ENCODE results near the gene ADCY5. TPM values are rescaled to one million over a fixed set of nuclear protein-coding genes. Genes with fewer than 3 reads are reported as not detected.

Gene ADCY5
- total and polyA plus RNA-seq, 2 experiments from 2014 or later = 3.1 to 4.7 TPM

GRCh38 chr3:123300583-123300982 lies 148.3 kb downstream of the ADCY5 start:
- no peak for DNase-seq (ENCODE audit: low spot score)
- Histone ChIP-seq H3K9me3 (ENCODE audit: low read depth) (no peaks in the 10 kb centered on the region), H3K27me3 (no peaks in the 10 kb centered on the region), H3K4me3 (no peak overlapping the region), H3K27ac (no peak overlapping the region), H2AFZ (no peak overlapping the region), H3K79me2 (no peaks in the 10 kb centered on the region), H3K9me2 (replicated peaks; ENCODE audit: insufficient read depth) (no peaks in the 10 kb centered on the region), H3K36me3 (replicated peaks; ENCODE audit: insufficient read depth, low read depth) (no peaks in the 10 kb centered on the region), H3K4me1 (ENCODE audit: insufficient read depth) (no peaks in the 10 kb centered on the region), H4K20me1 (ENCODE audit: insufficient read depth, poor library complexity, severe bottlenecking) (no peaks in the 10 kb centered on the region), H3K4me2 (no peak overlapping the region)
- WGBS (ENCODE audit: low lambda C conversion rate, missing lambda C conversion rate) = 77% methylated on average over 8 of the region's 8 CpGs
- no peak for TF ChIP-seq EZH2 (IDR thresholded peaks at IDR 0.05; ENCODE audit: borderline replicate concordance)
- TF ChIP-seq, protein P1, sequence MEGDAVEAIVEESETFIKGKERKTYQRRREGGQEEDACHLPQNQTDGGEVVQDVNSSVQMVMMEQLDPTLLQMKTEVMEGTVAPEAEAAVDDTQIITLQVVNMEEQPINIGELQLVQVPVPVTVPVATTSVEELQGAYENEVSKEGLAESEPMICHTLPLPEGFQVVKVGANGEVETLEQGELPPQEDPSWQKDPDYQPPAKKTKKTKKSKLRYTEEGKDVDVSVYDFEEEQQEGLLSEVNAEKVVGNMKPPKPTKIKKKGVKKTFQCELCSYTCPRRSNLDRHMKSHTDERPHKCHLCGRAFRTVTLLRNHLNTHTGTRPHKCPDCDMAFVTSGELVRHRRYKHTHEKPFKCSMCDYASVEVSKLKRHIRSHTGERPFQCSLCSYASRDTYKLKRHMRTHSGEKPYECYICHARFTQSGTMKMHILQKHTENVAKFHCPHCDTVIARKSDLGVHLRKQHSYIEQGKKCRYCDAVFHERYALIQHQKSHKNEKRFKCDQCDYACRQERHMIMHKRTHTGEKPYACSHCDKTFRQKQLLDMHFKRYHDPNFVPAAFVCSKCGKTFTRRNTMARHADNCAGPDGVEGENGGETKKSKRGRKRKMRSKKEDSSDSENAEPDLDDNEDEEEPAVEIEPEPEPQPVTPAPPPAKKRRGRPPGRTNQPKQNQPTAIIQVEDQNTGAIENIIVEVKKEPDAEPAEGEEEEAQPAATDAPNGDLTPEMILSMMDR (IDR thresholded peaks at IDR 0.05; ENCODE audit: poor library complexity) = no peak
- TF ChIP-seq EZH2phosphoT487 (IDR thresholded peaks at IDR 0.05; ENCODE audit: low read depth, severe bottlenecking, unreplicated experiment) = no peak

DNA sequence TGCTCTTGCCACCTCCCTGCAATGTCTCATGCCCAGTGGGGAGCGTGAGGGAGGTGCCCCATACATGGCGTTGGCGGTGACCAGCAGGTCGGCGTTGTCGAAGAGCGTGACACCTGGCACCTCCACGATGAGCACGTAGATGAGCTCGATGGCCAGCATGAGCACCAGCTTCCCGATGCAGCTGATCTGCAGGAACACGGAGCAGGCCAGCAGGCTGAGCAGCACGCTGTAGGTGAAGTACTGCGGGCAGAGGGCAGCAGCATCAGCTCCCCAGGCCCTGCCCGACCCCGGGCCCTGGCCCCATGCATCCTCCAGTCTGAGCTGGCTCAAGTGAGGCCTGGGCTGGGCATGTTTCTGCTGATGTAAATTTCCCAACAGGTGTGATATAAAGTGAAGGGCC lies 148.8 kb downstream of the ADCY5 start:
- Histone ChIP-seq H3K4me2 (no peak overlapping the region), H3K36me3 (replicated peaks; ENCODE audit: insufficient read depth, low read depth) (no peaks in the 10 kb centered on the region), H4K20me1 (ENCODE audit: insufficient read depth, poor library complexity, severe bottlenecking) (no peaks in the 10 kb centered on the region), H3K4me1 (ENCODE audit: insufficient read depth) (no peaks in the 10 kb centered on the region), H3K27ac (no peak overlapping the region), H3K9me2 (replicated peaks; ENCODE audit: insufficient read depth) (no peaks in the 10 kb centered on the region), H3K4me3 (no peak overlapping the region), H3K9me3 (ENCODE audit: low read depth) (no peaks in the 10 kb centered on the region), H2AFZ (no peak overlapping the region), H3K27me3 (no peaks in the 10 kb centered on the region), H3K79me2 (no peaks in the 10 kb centered on the region)
- 98% methylated on average over 15 of the region's 16 CpGs for WGBS (ENCODE audit: low lambda C conversion rate, missing lambda C conversion rate)
- TF ChIP-seq EZH2 (IDR thresholded peaks at IDR 0.05; ENCODE audit: borderline replicate concordance) (no peak), EZH2phosphoT487 (IDR thresholded peaks at IDR 0.05; ENCODE audit: low read depth, severe bottlenecking, unreplicated experiment) (no peak)
- TF ChIP-seq, protein P1 (IDR thresholded peaks at IDR 0.05; ENCODE audit: poor library complexity) = no peak
- no peak for DNase-seq (ENCODE audit: low spot score)

GRCh38 chr3:123299581-123299980 lies 149.3 kb downstream of the ADCY5 start:
- H4K20me1 ChIP-seq (ENCODE audit: insufficient read depth, poor library complexity, severe bottlenecking) = no peaks in the 10 kb centered on the region
- H3K79me2 ChIP-seq = no peaks in the 10 kb centered on the region
- H3K9me3 ChIP-seq (ENCODE audit: low read depth) = no peaks in the 10 kb centered on the region
- H3K4me3 ChIP-seq = no peak overlapping the region
- TF ChIP-seq EZH2 (IDR thresholded peaks at IDR 0.05; ENCODE audit: borderline replicate concordance) (no peak), EZH2phosphoT487 (IDR thresholded peaks at IDR 0.05; ENCODE audit: low read depth, severe bottlenecking, unreplicated experiment) (no peak)
- TF ChIP-seq, protein P1 (IDR thresholded peaks at IDR 0.05; ENCODE audit: poor library complexity) = no peak
- H2AFZ ChIP-seq = no peak overlapping the region
- no peaks in the 10 kb centered on the region for H3K27me3 ChIP-seq
- no peaks in the 10 kb centered on the region for H3K9me2 ChIP-seq (replicated peaks; ENCODE audit: insufficient read depth)
- H3K4me2 ChIP-seq = no peak overlapping the region
- WGBS (ENCODE audit: low lambda C conversion rate, missing lambda C conversion rate) = 83% methylated on average over 8 of the region's 8 CpGs
- no peaks in the 10 kb centered on the region for H3K36me3 ChIP-seq (replicated peaks; ENCODE audit: insufficient read depth, low read depth)
- DNase-seq (ENCODE audit: low spot score) = no peak
- H3K27ac ChIP-seq = no peak overlapping the region
- H3K4me1 ChIP-seq (ENCODE audit: insufficient read depth) = no peaks in the 10 kb centered on the region

DNA sequence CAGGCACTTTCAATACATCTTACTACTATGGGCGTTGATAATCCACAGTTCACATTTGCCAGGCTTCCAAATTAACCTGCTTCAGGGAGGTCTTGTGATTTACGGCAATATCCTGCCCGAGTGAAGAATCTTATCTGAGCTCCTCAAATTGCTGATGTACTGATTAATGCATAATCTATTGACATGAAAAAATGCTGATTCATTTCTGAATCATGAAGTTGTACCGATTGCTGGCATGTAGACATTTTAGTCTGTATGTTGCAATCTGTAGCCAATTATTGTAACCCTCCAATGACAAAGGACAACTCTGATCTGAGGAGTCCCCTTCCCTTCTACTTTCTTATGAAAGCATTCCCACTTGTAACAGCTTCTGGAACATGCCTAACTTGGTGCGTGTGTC lies 150.0 kb downstream of the ADCY5 start:
- Histone ChIP-seq H3K27ac (no peak overlapping the region), H3K4me3 (no peak overlapping the region), H4K20me1 (ENCODE audit: insufficient read depth, poor library complexity, severe bottlenecking) (no peaks in the 10 kb centered on the region), H3K27me3 (no peaks in the 10 kb centered on the region), H3K36me3 (replicated peaks; ENCODE audit: insufficient read depth, low read depth) (no peaks in the 10 kb centered on the region), H2AFZ (no peak overlapping the region), H3K79me2 (no peaks in the 10 kb centered on the region), H3K9me2 (replicated peaks; ENCODE audit: insufficient read depth) (no peaks in the 10 kb centered on the region), H3K4me1 (ENCODE audit: insufficient read depth) (no peaks in the 10 kb centered on the region), H3K9me3 (ENCODE audit: low read depth) (no peaks in the 10 kb centered on the region), H3K4me2 (no peak overlapping the region)
- TF ChIP-seq EZH2 (IDR thresholded peaks at IDR 0.05; ENCODE audit: borderline replicate concordance) (no peak), EZH2phosphoT487 (IDR thresholded peaks at IDR 0.05; ENCODE audit: low read depth, severe bottlenecking, unreplicated experiment) (no peak)
- TF ChIP-seq, protein P1 (IDR thresholded peaks at IDR 0.05; ENCODE audit: poor library complexity) = no peak
- DNase-seq (ENCODE audit: low spot score) = no peak
- 78% methylated on average over 5 of the region's 5 CpGs for WGBS (ENCODE audit: low lambda C conversion rate, missing lambda C conversion rate)
